BJ (cell line): ENCODE measurements around the gene TARBP1. TPM values are rescaled to one million over a fixed set of nuclear protein-coding genes. Genes with fewer than 3 reads are reported as not detected.

Experiments used
- CTCF ChIA-PET: fragments of 350-600 bp; formaldehyde crosslinking; extraction: SDS; loops from one replicate; lab custom pipeline; 2021; ENCODE audit warnings: antibody characterized with exemption, inconsistent platforms; lab: Yijun Ruan, JAX
- POLR2A ChIA-PET: fragments of 300-600 bp; sonication (Branson Sonifier 250); formaldehyde crosslinking; extraction: SDS; loops from one replicate; lab custom pipeline; 2021; ENCODE audit warnings: antibody characterized with exemption; lab: Charles Lee
- DNase-seq: peaks from one replicate; pipeline ENCODE4 v3.0.0-alpha.2; 2011; ENCODE audit warnings: low read depth
- H3K27me3 ChIP-seq: 2 replicates; pipeline ENCODE4 v1.6.0; 2011; ENCODE audit warnings: low read length; ENCODE audit not compliant: control insufficient read depth, insufficient read depth
- H3K36me3 ChIP-seq: 2 replicates; pipeline ENCODE4 v1.5.1; 2011; ENCODE audit warnings: low read length; ENCODE audit not compliant: control insufficient read depth, insufficient read depth
- H3K4me3 ChIP-seq: 2 replicates; pipeline ENCODE4 v1.5.1; 2011; ENCODE audit warnings: low read depth, mild to moderate bottlenecking, control low read depth, low read length
- polyA plus RNA-seq: library from polyadenylated mRNA; depleted of rRNA; stranded (reverse); fragments of >200 nt; gene quantifications from 2 replicates; pipeline ENCODE4 v1.2.3, GENCODE V29; 2011
- TF ChIP-seq, protein P1 (sequence below): IDR thresholded peaks from 2 replicates; pipeline ENCODE4 v1.5.1; 2011; ENCODE audit warnings: low read depth, mild to moderate bottlenecking, control low read depth, inconsistent platforms, low read length, moderate library complexity; ENCODE audit not compliant: insufficient read depth

Gene TARBP1
- polyA plus RNA-seq, 1 experiment = 7.4 TPM

DNA sequence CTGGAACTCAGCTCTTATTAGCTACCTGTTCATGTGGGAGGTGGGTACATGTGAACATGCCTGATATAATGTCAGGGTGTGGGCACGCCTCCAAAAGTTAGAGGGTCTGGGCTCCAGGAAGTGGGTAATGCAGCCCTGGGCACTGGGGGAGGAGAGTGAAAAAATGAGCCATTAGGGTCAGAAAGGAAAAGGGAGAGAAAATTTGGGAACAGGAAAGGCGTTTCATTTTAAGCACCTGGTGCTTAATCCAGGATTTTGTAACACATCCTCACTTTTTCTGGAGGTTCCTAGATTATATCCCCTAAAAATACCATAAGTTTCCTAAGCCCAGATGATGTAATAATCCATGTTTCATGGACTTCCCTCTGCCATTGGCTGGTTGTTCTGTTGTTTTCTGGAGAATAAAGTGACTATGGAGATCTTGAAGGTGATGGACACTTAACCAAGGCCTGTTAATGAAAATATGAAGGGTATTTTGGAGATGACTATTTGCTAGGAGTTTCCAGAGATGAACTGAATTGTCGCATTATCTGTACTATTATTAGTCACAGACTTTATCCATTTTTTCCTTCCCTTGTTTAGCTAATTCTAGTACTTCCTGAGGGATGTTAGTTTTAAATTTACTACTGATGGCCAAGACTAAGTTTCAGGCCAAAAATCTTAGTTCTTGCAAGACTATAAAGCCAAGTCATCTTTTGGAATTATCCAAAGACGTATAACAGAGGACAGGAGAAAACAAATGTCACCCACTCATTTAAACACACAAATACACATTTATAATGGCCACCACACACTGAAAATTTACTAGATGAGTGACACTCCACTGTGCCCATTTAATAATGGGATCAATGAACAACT is 24.4 kb upstream of the TARBP1 start:
- POLR2A ChIA-PET = no interaction called here
- no peak for DNase-seq
- H3K27me3 ChIP-seq = no peaks in the 10 kb centered on the region
- TF ChIP-seq, protein P1, sequence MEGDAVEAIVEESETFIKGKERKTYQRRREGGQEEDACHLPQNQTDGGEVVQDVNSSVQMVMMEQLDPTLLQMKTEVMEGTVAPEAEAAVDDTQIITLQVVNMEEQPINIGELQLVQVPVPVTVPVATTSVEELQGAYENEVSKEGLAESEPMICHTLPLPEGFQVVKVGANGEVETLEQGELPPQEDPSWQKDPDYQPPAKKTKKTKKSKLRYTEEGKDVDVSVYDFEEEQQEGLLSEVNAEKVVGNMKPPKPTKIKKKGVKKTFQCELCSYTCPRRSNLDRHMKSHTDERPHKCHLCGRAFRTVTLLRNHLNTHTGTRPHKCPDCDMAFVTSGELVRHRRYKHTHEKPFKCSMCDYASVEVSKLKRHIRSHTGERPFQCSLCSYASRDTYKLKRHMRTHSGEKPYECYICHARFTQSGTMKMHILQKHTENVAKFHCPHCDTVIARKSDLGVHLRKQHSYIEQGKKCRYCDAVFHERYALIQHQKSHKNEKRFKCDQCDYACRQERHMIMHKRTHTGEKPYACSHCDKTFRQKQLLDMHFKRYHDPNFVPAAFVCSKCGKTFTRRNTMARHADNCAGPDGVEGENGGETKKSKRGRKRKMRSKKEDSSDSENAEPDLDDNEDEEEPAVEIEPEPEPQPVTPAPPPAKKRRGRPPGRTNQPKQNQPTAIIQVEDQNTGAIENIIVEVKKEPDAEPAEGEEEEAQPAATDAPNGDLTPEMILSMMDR = no peak
- H3K4me3 ChIP-seq = no peak overlapping the region
- no peaks in the 10 kb centered on the region for H3K36me3 ChIP-seq
- CTCF ChIA-PET = interaction anchor here (1.0 to 1.6 kb wide), 4 partner anchors 11 to 94 kb away, joined by 3 read pairs; no protein-coding TSS in a partner anchor

DNA sequence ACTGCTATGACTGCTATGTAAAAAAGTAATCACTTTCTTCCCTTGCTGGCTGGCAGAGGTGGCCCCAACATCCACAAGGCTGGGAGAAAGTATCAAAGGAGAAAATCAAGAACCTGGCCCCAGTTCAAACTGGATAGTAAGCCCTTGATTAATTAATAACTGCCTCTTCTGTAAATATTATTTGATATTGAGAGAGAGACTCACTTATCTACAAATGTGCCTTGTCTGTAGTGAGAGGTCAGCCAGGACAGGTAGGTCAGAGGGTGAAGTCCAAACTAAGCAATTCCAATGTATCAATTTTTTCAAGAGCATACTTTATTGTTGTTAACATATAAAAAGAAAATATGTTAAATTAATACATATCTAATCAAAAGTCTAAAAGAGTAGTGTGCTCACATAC is 23.8 kb upstream of the TARBP1 start:
- no peak overlapping the region for H3K4me3 ChIP-seq
- TF ChIP-seq, protein P1 = no peak
- CTCF ChIA-PET = interaction anchor here (0.6 to 1.4 kb wide), 2 partner anchors 16 to 125 kb away, joined by 3 to 4 read pairs; no protein-coding TSS in a partner anchor
- POLR2A ChIA-PET = no interaction called here
- no peaks in the 10 kb centered on the region for H3K36me3 ChIP-seq
- H3K27me3 ChIP-seq = no peaks in the 10 kb centered on the region
- DNase-seq = no peak

DNA sequence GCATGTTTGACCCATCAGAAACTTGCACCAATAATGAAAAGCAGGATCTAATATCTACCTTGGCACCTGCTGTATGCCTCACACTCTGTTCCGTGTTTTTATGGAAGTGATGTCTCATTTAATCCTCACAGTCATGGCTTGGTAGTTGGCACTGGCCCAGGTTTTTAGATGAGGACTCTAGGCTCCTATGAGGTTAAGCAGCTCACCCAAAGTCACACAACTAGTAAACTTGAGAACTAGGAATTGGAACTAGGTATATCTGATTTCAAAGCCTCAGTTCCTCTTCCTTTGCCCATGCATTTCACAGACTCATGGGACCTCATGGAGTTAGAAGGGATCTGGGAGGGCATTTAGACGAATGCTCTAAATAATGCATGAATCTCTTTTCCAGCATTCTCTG is 21.3 kb upstream of the TARBP1 start:
- Histone ChIP-seq H3K36me3 (no peaks in the 10 kb centered on the region), H3K27me3 (no peaks in the 10 kb centered on the region), H3K4me3 (no peak overlapping the region)
- POLR2A ChIA-PET = interaction anchor here (0.5 kb wide), 1 partner anchor 582 kb away, joined by 3 read pairs; no protein-coding TSS in a partner anchor
- TF ChIP-seq, protein P1 = no peak
- CTCF ChIA-PET = interaction anchor here (0.6 to 4.0 kb wide), 16 partner anchors 13 to 594 kb away, joined by 3 to 29 read pairs (median 4); no protein-coding TSS in a partner anchor
- DNase-seq = no peak

DNA sequence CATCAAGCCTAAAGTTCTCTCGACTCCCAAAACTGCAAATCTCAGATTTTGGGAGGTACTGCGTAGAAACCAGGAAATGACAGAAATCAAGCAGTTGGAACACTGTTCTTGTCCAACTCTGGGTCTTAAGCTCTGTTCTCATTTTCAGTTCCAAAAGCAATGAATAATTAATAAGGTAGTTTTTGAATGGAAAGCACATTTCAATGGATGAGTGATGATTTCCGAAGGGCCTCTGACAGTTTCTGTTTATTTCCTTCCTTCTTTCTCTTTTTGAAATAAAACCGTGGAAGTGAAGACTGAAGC is 20.9 kb upstream of the TARBP1 start:
- ChIA-PET POLR2A (interaction anchor here (0.5 kb wide), 1 partner anchor 583 kb away, joined by 3 read pairs; no protein-coding TSS in a partner anchor), CTCF (interaction anchor here (0.6 to 4.0 kb wide), 36 partner anchors 9 to 1180 kb away, joined by 3 to 29 read pairs (median 5); no protein-coding TSS in a partner anchor)
- no peaks in the 10 kb centered on the region for H3K27me3 ChIP-seq
- TF ChIP-seq, protein P1 = no peak
- no peak overlapping the region for H3K4me3 ChIP-seq
- DNase-seq = no peak
- H3K36me3 ChIP-seq = no peaks in the 10 kb centered on the region
